HG02943 (cell line): Measurements from ENCODE around the gene PRPH.
"Not testable (repeated sequence)": the region's sequence is repeated elsewhere in the genome, so short reads cannot be mapped to it uniquely, and the experiment has no call there.

Experiments used
- ATAC-seq: cut with Tn5 transposase; IDR thresholded peaks from one replicate; pipeline ENCODE4 v1.9.1; 2021; ENCODE audit warnings: mild to moderate bottlenecking, low read depth, moderate library complexity; ENCODE audit not compliant: unreplicated experiment

PRPH gene

GRCh38 chr12:49331380-49332222, 36.7 kb downstream of the PRPH start:
- ATAC-seq = no peak

DNA sequence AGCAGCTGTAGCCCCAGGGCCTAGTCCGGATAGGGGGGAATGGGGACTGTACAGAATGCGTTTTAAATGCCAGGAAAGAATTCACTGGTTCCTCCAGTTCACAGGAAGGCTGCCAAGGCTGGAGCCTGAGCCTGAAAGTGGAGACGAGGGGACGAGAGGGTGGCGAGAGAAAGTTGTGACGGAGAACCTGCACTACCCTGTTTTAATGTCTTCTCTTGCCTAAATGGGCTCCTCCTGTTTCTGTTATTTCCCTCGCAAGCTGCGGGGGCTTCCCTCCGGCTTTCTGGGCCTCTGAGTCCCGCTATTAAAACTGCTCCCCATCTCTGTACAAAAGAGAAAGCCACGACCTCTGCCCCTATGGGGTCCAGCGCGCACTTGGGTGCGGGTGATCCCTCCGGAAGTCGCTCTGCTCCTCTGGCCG, 37.5 kb downstream of the PRPH start:
- no peak for ATAC-seq

DNA sequence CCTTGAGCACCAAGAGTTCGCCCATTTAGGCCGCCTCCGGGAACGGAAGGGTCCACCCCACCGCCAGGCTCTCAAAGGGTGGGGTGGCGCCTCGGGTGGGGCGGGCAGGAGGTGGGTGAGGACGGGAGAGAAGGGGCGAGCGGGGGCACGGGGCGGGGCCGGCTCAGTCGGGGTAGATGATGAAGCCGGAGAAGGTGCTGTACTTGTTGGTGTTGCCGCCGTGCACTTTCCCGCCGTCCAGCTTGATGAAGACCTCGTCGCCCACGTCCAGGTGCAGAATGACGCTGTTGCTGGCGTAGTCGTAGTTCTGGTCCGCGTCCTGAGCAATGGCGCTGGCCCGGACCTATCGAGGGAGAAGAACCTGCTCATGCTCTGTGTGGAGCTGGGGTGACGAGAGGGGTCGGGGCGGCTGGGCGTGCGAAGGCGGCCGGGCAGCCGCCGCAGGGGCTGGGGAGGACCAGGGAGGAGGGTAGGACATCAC, 38.0 kb downstream of the PRPH start:
- no peak for ATAC-seq

- not testable (repeated sequence) for ATAC-seq
These were observed 38.8 kb downstream of the PRPH start for GRCh38 chr12:49333778-49334177.

GRCh38 chr12:49334226-49334625, 39.3 kb downstream of the PRPH start:
- ATAC-seq = no peak

GRCh38 chr12:49334681-49335080, 39.7 kb downstream of the PRPH start:
- no peak for ATAC-seq

DNA sequence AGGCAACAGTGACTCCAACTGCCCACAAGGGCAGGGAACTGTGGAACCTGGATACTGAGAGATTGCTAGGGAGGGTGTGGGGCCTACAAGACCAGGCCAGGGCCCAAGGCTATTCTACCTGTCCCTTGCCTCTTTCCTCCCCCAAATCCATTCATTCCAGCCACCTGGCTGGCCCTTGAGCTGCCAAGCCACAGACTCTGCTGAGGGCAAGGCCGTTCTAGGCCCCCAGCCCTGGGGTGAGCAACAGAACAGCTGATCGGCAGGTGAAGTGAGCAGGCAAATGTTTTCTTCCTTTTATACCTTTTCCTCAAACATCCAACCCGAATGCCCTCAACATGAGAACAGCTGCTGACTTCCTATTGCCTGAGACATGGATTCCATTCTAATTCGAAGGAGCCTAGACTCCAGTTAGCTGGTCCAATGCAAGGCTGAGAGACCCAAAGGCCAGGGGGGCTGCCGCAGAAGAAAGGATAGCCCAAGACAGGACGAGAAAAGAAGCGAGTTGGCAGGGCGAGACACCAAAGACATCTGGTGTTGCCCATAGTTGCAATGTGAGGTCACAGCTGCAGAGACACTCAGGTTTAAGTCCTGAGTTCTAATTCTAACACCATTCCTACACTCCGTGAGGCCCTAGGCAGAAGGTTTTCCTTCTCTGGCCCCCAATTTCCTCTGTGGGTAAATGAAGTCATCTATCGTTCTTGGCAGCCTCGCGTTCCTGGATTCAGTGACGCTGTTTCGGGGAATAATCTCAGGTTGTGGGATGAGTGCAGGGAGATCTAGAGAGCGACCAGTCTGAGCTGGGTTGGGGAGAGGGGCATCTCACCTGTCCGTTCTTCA, 40.4 kb downstream of the PRPH start:
- no peak for ATAC-seq

- ATAC-seq = no peak
These were observed 41.2 kb downstream of the PRPH start for GRCh38 chr12:49335955-49336644.

DNA sequence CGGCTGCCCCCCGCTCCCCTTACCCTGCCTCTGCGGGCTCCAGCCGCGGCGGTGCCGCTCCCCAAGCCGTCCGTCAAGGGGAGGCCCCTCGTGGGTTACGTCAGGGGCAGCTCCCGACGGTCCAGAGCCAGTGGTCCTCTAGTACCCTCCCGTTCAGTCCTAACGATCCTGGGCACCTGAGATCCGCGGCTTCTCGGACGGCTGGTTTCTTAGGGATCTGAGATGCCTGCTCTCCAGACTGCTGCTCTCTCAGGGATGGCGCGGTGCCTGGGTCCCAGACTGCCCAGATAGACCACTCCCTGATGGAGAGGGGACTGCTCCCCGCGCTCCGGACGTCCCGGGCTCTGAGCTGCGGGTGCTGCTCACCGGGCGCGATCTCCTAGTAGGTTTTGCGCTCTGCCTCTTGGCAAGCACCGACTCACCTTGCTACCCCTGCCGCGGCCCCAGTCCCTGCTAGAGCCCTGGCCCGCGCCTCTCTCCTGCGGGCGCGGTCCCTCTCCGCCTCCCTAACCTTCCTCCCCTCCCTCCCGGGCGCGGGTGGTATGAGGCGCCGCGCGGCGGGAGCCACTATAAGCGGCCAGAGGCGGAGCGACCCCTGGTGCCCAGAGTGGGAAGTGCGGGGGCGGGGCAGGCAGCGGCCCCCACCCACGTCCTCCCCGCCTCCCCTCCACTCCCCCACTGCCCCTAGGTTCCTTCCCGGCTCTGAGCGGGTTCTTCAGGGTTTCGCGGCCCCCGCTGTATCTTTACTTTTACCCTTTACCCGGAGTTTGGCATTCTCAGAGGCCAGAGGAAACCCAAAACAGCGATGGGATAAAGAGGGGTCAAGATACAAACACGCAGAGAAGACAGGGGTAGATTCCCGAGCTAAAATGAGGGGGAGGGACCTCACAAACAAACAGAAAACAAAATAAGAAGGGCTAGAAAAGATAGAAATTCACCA, 42.0 kb downstream of the PRPH start, which contains the start of gene C1QL4:
Gene C1QL4, minus strand, starts transcription at position 544 of the 940 bp plus-strand sequence. CDS start 711 bp downstream, outside the sequence.
- ATAC-seq = no peak

GRCh38 chr12:49338830-49339463, 44.0 kb downstream of the PRPH start:
- no peak for ATAC-seq

DNA sequence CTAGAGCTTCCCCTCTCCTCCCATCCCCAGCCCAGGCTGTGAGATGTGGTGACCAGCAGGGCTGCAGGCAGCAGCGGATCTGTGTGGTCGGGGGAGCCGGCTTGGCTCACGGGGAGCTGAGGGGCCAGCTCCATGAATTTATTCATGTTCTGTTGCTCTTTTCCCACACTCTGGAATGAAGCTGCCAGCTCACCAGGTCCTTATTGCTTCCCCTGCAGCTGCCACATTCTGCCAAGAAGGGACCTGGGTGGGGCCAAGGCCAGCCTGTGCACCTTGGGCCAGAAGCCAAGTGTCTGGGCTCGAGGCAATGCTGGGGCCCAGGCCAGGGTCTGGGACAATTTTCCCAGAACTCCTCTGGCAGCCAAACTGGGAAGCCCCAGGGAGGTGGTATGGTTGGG, 44.5 kb downstream of the PRPH start:
- ATAC-seq = no peak

- no peak for ATAC-seq
These were observed 45.3 kb downstream of the PRPH start for GRCh38 chr12:49340095-49340870.

DNA sequence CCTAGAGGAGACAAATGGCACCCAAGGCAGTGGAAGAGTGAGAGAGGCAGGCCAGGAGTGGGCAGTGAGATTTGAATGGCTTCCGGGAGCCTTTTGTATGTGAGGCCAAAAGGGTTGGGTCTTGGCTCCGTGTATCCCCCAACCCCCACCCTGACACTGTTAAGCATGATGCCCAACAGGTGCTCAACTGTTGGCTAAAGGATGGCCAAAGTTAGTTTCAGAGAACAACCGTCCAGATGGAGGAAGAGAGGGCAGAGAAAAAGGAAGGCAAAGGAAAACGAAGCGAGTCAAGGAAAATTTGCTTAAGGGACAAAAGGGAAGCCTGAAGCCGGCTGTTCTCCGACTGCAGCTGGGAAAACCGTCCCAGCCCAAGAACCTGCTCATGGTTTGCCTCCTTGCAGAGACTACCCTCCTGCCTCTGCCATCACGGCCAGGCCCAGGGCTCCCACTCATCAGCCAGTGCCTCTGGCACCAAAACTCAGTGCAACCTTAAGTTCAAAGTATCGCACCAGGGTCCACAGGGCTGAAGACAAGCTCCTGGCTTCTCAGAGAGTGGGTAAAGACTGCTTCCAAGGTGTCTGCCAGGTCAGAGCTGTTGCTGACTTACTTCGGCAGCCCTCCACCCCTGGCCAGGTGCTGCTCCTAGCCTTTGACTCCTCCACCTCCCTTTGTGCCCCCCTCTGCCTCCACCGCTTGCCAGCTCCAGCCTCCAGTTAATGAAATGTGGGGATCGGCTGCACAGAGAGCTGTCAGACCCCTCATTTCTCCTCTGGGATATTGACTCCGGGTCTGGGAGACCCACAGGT, 46.2 kb downstream of the PRPH start:
- no peak for ATAC-seq

GRCh38 chr12:49341777-49342065, 46.8 kb downstream of the PRPH start:
- ATAC-seq = no peak

DNA sequence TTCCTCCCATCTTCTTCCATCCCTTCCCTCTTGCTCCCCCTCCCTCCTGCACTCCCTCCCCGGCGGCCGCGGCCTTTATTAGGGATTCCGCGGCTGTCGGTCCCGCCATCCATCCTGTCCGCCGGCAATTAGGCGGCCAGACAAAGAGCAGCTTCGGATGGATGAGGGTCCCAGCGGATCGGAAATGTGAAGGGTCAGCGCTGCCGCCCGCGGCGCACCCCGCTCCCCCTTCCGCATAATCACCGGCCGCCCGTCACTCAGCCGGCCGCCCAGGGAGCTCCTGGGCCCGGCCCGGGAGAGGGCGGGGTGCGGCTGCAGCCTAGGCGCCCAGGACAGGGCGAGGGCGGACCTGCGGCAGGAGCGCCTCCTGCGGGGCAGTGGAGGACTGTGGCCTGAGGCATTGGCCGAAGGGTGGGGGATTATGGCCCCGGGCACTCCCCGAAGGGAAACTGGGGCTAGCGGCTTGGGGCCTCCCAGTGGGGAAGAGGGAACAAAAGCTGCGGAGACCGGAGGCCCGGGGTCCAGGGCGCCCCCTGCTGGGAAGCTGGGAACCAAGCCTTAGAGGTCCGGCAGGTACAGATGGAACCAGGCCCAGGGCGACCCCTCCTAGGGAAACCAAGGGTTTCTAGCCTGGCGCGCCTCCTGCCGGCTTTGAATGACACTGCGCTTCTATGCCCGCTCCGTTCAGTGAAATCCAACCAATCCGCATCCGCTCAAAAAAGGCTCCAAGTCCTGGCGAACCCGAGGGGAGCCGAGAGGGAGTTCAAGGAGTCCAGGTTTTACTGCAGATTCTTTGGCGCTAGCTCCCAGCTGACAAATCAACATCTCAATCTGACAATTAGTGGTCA, 47.3 kb downstream of the PRPH start:
- no peak for ATAC-seq

DNA sequence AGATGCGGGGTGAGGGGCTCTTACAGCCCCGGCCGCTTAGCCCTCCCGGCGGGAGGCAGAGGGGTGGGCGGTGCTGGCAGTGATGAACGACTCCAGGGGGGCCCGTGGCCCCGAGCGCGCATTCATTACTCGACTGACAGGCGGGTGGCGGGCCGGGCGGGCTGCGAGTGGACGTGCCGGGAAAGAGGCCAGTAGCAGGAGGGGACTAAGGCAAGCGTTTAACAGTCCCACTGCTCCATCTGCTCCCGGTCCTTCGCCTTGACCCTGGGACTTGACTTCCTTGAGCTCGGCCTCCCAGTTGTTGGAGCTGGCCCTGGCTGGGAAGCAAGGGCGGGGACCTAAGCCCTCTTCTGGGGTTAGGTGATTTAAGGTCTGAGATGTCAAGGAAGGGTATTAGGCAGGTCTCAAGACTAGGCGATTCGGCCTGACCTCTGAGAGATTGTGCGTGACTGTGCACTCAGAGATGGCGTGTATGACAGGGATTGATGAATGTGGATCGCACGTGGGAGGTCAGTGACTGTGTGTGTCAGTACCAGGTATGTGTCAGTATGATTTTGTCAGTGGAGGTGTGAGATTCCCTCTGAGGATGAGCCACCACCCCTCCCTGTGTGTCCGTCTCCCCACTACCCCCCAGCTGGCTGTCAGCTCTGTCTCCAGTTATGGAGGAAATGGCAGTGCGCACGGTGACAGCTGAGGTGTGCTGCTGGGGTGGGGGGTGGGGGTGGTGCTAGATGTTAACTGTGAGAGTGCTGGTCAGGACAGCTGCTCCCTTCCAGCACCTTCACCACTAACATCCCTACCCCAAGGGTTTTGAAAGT, 48.2 kb downstream of the PRPH start:
- ATAC-seq = no peak
